BE2C (cell line): ENCODE data around the gene NAPSA.

Experiments
- DNase-seq: peaks from one replicate; pipeline ENCODE4 v3.0.0-alpha.2; 2020
- H3K27me3 ChIP-seq: fragments of 250-450 bp; sonication (Bioruptor Pico); 2 replicates; pipeline ENCODE4 v1.5.1; 2020; ENCODE audit warnings: mild to moderate bottlenecking
- H3K36me3 ChIP-seq: fragments of 250-450 bp; sonication (Bioruptor Pico); 2 replicates; pipeline ENCODE4 v1.5.1; 2020; ENCODE audit warnings: mild to moderate bottlenecking
- H3K4me1 ChIP-seq: fragments of 250-450 bp; sonication (Bioruptor Pico); 2 replicates; pipeline ENCODE4 v1.5.1; 2020
- H3K4me3 ChIP-seq: 2 replicates; pipeline ENCODE4 v1.5.1; 2011; ENCODE audit warnings: low read depth, low read length
- H3K9me3 ChIP-seq: fragments of 250-450 bp; sonication (Bioruptor Pico); 2 replicates; pipeline ENCODE4 v1.5.1; 2020
- CTCF ChIP-seq: IDR thresholded peaks from 2 replicates; pipeline ENCODE4 v1.5.1; 2012; ENCODE audit warnings: mild to moderate bottlenecking, low read depth, low read length

NAPSA gene

GRCh38 chr19:50362030-50362412 lies 3.4 kb downstream of the NAPSA start:
- Histone ChIP-seq H3K36me3 (no peaks in the 10 kb centered on the region), H3K4me3 (no peak overlapping the region), H3K27me3 (no peaks in the 10 kb centered on the region), H3K4me1 (no peaks in the 10 kb centered on the region), H3K9me3 (no peaks in the 10 kb centered on the region)
- no peak for TF ChIP-seq CTCF
- DNase-seq: no peak

GRCh38 chr19:50361290-50362029 lies 4.0 kb downstream of the NAPSA start:
- no peak for DNase-seq
- no peak overlapping the region for H3K4me3 ChIP-seq
- no peak for TF ChIP-seq CTCF

GRCh38 chr19:50359328-50359818 lies 6.1 kb downstream of the NAPSA start:
- DNase-seq: no peak
- H3K36me3 ChIP-seq: no peaks in the 10 kb centered on the region
- no peaks in the 10 kb centered on the region for H3K9me3 ChIP-seq
- H3K4me3 ChIP-seq: no peak overlapping the region; the same call in 1 of the 2 replicates
- no peaks in the 10 kb centered on the region for H3K4me1 ChIP-seq
- no peak for TF ChIP-seq CTCF
- no peaks in the 10 kb centered on the region for H3K27me3 ChIP-seq

More at GRCh38 chr19:50361290-50362029, 4.0 kb downstream of the NAPSA start:
- Histone ChIP-seq H3K27me3 (no peaks in the 10 kb centered on the region), H3K36me3 (no peaks in the 10 kb centered on the region), H3K4me1 (no peaks in the 10 kb centered on the region), H3K9me3 (no peaks in the 10 kb centered on the region)

- Histone ChIP-seq H3K27me3 (no peaks in the 10 kb centered on the region), H3K36me3 (no peaks in the 10 kb centered on the region), H3K4me1 (no peaks in the 10 kb centered on the region), H3K4me3 (peak overlapping the region; percentile 64), H3K9me3 (no peaks in the 10 kb centered on the region)
- TF ChIP-seq CTCF: no peak
- peak; percentile 90 for DNase-seq
Observed at GRCh38 chr19:50358483-50359327, 6.7 kb downstream of the NAPSA start.

GRCh38 chr19:50357178-50358100 lies 8.0 kb downstream of the NAPSA start:
- DNase-seq: peak; percentile 89
- H3K36me3 ChIP-seq: no peaks in the 10 kb centered on the region
- H3K4me3 ChIP-seq: peak overlapping the region; percentile 64
- no peaks in the 10 kb centered on the region for H3K9me3 ChIP-seq
- peak; percentile 83 for TF ChIP-seq CTCF
- H3K4me1 ChIP-seq: no peaks in the 10 kb centered on the region
- no peaks in the 10 kb centered on the region for H3K27me3 ChIP-seq
